Neural progenitor cell (in vitro differentiated cells): ENCODE measurements around the gene AMMECR1L.
"Not testable (repeated sequence)": the region's sequence is repeated elsewhere in the genome, so short reads cannot be mapped to it uniquely, and the experiment has no call there.

Source experiments
- EZH2 ChIP-seq: fragments of 200-600 bp; sonication (generic); IDR thresholded peaks from 2 replicates; pipeline ENCODE4 v1.6.1; 2017; ENCODE audit warnings: antibody characterized with exemption, mild to moderate bottlenecking, moderate library complexity
- EZH2phosphoT487 ChIP-seq: fragments of 200-600 bp; sonication (generic); IDR thresholded peaks from 2 replicates; pipeline ENCODE4 v1.6.1; 2017; ENCODE audit warnings: antibody characterized with exemption
- TF ChIP-seq, protein P1 (sequence below): fragments of 200-600 bp; sonication (generic); IDR thresholded peaks from 2 replicates; pipeline ENCODE4 v1.5.1; 2017; ENCODE audit warnings: antibody characterized with exemption, mild to moderate bottlenecking

DNA sequence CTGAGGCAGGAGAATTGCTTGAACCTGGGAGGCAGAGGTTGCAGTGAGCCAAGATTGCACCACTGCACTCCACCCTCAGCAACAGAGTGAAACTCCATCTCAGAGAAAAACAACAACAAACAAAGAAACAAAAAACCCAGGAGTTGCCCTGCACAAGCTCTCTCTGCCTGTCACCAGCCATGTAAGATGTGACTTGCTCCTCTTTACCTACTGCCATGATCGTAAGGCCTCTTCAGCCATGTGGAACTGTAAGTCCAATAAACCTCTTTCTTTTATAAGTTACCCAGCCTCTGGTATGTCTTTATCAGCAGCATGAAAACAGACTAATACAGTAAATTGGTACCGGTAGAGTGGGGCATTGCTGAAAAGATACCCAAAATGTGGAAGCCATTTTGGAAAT is 59.0 kb downstream of the AMMECR1L start:
- TF ChIP-seq, protein P1, sequence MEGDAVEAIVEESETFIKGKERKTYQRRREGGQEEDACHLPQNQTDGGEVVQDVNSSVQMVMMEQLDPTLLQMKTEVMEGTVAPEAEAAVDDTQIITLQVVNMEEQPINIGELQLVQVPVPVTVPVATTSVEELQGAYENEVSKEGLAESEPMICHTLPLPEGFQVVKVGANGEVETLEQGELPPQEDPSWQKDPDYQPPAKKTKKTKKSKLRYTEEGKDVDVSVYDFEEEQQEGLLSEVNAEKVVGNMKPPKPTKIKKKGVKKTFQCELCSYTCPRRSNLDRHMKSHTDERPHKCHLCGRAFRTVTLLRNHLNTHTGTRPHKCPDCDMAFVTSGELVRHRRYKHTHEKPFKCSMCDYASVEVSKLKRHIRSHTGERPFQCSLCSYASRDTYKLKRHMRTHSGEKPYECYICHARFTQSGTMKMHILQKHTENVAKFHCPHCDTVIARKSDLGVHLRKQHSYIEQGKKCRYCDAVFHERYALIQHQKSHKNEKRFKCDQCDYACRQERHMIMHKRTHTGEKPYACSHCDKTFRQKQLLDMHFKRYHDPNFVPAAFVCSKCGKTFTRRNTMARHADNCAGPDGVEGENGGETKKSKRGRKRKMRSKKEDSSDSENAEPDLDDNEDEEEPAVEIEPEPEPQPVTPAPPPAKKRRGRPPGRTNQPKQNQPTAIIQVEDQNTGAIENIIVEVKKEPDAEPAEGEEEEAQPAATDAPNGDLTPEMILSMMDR: not testable (repeated sequence)
- not testable (repeated sequence) for TF ChIP-seq EZH2, EZH2phosphoT487
